ENCODE data around the gene CFL1. TPM values are rescaled to one million over a fixed set of nuclear protein-coding genes. Genes with fewer than 3 reads are reported as not detected.

CFL1 gene
- total and polyA plus RNA-seq, 10 of the 15 experiments (the other 5 are each of a cell fraction or from before 2014, with no cell fraction given): 164 to 2,994 (median 1,500) TPM

- in situ Hi-C loops (cut with MboI): loop anchor here (5.0 kb wide), 1 partner anchor 103 kb away; no protein-coding TSS in a partner anchor
These were observed 26.1 kb upstream of the CFL1 start for GRCh38 chr11:65883786-65884715.

More at GRCh38 chr11:65883786-65884715, 26.1 kb upstream of the CFL1 start:
- SMC1A ChIA-PET (ENCODE audit: uncharacterized antibody, unreplicated experiment): interaction anchor here (0.6 to 2.5 kb wide), 20 partner anchors 7 to 415 kb away, joined by 3 to 28 read pairs (median 4); partner anchors contain the start of genes KAT5 and MUS81
- ATAC-seq (no peak), FAIRE-seq (no peak), DNase-seq (ENCODE audit: low read depth, low spot score) (no peak)
- no peak overlapping the region for H3K4me3 ChIP-seq
- H3K27me3 ChIP-seq (replicated peaks in 1 of 2; ENCODE audit: control insufficient read depth in 2 of 2, insufficient read depth in 2 of 2, low read length in 1 of 2): no peaks in the 10 kb centered on the region
- H3K9ac ChIP-seq (ENCODE audit: control insufficient read depth, insufficient read depth, low read length): no peak overlapping the region
- CTCF ChIA-PET: interaction anchor here (0.6 to 11.0 kb wide), 64 partner anchors 8 to 398 kb away, joined by 3 to 167 read pairs (median 4); partner anchors contain the start of genes AP5B1, CFL1, EFEMP2 and FOSL1
- no peak overlapping the region for H3K4me2 ChIP-seq (ENCODE audit: control insufficient read depth, insufficient read depth)
- 72% methylated on average over 28 of the region's 28 CpGs for WGBS (ENCODE audit: insufficient coverage, insufficient replicate concordance, low lambda C conversion rate, missing lambda C conversion rate)
- H3K36me3 ChIP-seq (ENCODE audit: control insufficient read depth in 2 of 2, insufficient read depth in 2 of 2, low read length in 1 of 2): peaks cover 12 to 25% of the 10 kb centered on the region in 2 experiments
- no peak overlapping the region for H3K27ac ChIP-seq (ENCODE audit: control insufficient read depth, insufficient read depth)
- peaks cover 15% of the 10 kb centered on the region for H3K79me2 ChIP-seq (ENCODE audit: control insufficient read depth, insufficient read depth, low read length)
- POLR2A ChIA-PET: interaction anchor here (1.1 to 4.0 kb wide), 3 partner anchors 10 to 52 kb away, joined by 3 to 33 read pairs (median 14); partner anchors contain the start of genes CFL1 and MUS81
- intact Hi-C loops (cut with micrococcal nuclease; ENCODE audit: unreplicated experiment): loop anchor here (1.0 kb wide), 1 partner anchor 105 kb away; no protein-coding TSS in a partner anchor
- H3K4me1 ChIP-seq (ENCODE audit: control insufficient read depth, insufficient read depth, low read length): peaks cover 20% of the 10 kb centered on the region
- RAD21 ChIA-PET (ENCODE audit: unreplicated experiment): interaction anchor here (0.7 to 4.1 kb wide), 22 partner anchors 10 to 316 kb away, joined by 3 to 40 read pairs (median 6); partner anchors contain the start of gene KAT5
- BruUV-seq (replicated peaks): no TSS peak
- H3K9me3 ChIP-seq (replicated peaks; ENCODE audit: control insufficient read depth, insufficient read depth, low read length): no peaks in the 10 kb centered on the region
- TF ChIP-seq DPF2 (IDR thresholded peaks at IDR 0.05): 0 out of 2 replicates have a peak, but pooled peaks have one; percentile 15
- TF ChIP-seq JUNB (IDR thresholded peaks at IDR 0.05): no peak
- TF ChIP-seq CBFB (IDR thresholded peaks at IDR 0.05; ENCODE audit: low read depth): no peak
- H2AFZ ChIP-seq (ENCODE audit: control insufficient read depth, low read depth, low read length): no peak overlapping the region
- H4K20me1 ChIP-seq (ENCODE audit: control insufficient read depth, insufficient read depth): no peaks in the 10 kb centered on the region

All from GM12878 (cell line).